Measurements from ENCODE around the gene BBS9.

DNA sequence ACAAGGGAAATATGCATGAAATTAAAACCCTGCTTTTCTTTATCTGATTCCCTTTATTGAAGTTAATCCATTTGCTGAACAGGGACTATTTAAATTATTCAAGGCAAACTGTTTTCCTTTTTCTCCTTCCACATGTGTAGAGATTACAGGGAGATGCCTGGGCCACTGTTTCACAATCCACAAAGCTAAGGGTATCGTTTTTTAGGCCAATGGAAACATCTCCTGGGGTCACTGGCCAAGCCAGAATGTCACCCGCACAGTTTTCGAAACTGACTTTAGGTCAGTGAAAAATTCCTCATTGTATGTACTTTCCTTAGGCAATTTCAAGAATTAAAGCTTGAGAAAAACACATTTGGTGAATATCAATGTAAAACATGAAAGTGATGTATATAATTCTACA is 516.8 kb downstream of the BBS9 start:
- TF ChIP-seq, protein P1, sequence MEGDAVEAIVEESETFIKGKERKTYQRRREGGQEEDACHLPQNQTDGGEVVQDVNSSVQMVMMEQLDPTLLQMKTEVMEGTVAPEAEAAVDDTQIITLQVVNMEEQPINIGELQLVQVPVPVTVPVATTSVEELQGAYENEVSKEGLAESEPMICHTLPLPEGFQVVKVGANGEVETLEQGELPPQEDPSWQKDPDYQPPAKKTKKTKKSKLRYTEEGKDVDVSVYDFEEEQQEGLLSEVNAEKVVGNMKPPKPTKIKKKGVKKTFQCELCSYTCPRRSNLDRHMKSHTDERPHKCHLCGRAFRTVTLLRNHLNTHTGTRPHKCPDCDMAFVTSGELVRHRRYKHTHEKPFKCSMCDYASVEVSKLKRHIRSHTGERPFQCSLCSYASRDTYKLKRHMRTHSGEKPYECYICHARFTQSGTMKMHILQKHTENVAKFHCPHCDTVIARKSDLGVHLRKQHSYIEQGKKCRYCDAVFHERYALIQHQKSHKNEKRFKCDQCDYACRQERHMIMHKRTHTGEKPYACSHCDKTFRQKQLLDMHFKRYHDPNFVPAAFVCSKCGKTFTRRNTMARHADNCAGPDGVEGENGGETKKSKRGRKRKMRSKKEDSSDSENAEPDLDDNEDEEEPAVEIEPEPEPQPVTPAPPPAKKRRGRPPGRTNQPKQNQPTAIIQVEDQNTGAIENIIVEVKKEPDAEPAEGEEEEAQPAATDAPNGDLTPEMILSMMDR (IDR thresholded peaks at IDR 0.05): no peak
- TF ChIP-seq POLR2A (IDR thresholded peaks at IDR 0.05): no peak

Data from gastroesophageal sphincter (tissue), 3 donors.